Neural crest cell (in vitro differentiated cells): Measurements from ENCODE around the gene DPM2. TPM values are rescaled to one million over a fixed set of nuclear protein-coding genes. Genes with fewer than 3 reads are reported as not detected.

Source experiments
- DNase-seq: peaks from one replicate; pipeline ENCODE4 v3.0.0; 2021; ENCODE audit warnings: low read depth, mixed read lengths, low spot score
- H3K27ac Mint-ChIP-seq: one replicate; pipeline ENCODE4 v1.8.0; 2021; ENCODE audit warnings: mild to moderate bottlenecking, mixed read lengths; ENCODE audit not compliant: unreplicated experiment
- H3K27me3 Mint-ChIP-seq: 2 replicates; pipeline ENCODE4 v1.8.0; 2021; ENCODE audit warnings: low read depth, mild to moderate bottlenecking, mixed read lengths
- H3K36me3 Mint-ChIP-seq: 2 replicates; pipeline ENCODE4 v1.8.0; 2021; ENCODE audit warnings: low read depth, mild to moderate bottlenecking, mixed read lengths
- H3K4me1 Mint-ChIP-seq: 2 replicates; pipeline ENCODE4 v1.8.0; 2021; ENCODE audit warnings: mixed read lengths
- H3K4me3 Mint-ChIP-seq: one replicate; pipeline ENCODE4 v1.8.0; 2021; ENCODE audit warnings: mild to moderate bottlenecking, mixed read lengths
- H3K9me3 Mint-ChIP-seq: 2 replicates; pipeline ENCODE4 v1.8.0; 2021; ENCODE audit warnings: mixed read lengths
- CTCF ChIP-seq: fragments of 200-600 bp; sonication (generic); conservative IDR thresholded peaks from 2 replicates; pipeline ENCODE4 v1.5.0; 2021; ENCODE audit warnings: antibody characterized with exemption, mild to moderate bottlenecking
- total RNA-seq: library from RNA; stranded (reverse); gene quantifications from 2 replicates; pipeline ENCODE4 v1.2.1, GENCODE V29; 2021

The DPM2 gene
- total RNA-seq, 1 donor from 2014 or later, result 52.2 TPM

- Mint-ChIP-seq H3K9me3 (no peaks in the 10 kb centered on the region), H3K4me1 (peaks cover 8% of the 10 kb centered on the region), H3K36me3 (no peaks in the 10 kb centered on the region), H3K27ac (no peak overlapping the region), H3K27me3 (peaks cover 64% of the 10 kb centered on the region), H3K4me3 (peak overlapping the region; percentile 61)
- no peak for TF ChIP-seq CTCF
- DNase-seq, result no peak
Measured at GRCh38 chr9:127923046-127923445, 14.6 kb downstream of the DPM2 start.

- peaks cover 8% of the 10 kb centered on the region for H3K4me1 Mint-ChIP-seq
- H3K4me3 Mint-ChIP-seq, result peak overlapping the region; percentile 31
- H3K9me3 Mint-ChIP-seq, result no peaks in the 10 kb centered on the region
- no peaks in the 10 kb centered on the region for H3K36me3 Mint-ChIP-seq
- no peak overlapping the region for H3K27ac Mint-ChIP-seq
- peak; percentile 83 for DNase-seq
- TF ChIP-seq CTCF, result peak; percentile 97
- peaks cover 51% of the 10 kb centered on the region for H3K27me3 Mint-ChIP-seq
Measured at GRCh38 chr9:127921557-127922120, 16.0 kb downstream of the DPM2 start.

- TF ChIP-seq CTCF, result no peak
- peak overlapping the region; percentile 34 for H3K4me3 Mint-ChIP-seq
- DNase-seq, result no peak
- H3K4me1 Mint-ChIP-seq, result peaks cover 8% of the 10 kb centered on the region
- no peaks in the 10 kb centered on the region for H3K36me3 Mint-ChIP-seq
- peaks cover 43% of the 10 kb centered on the region for H3K27me3 Mint-ChIP-seq
- H3K9me3 Mint-ChIP-seq, result no peaks in the 10 kb centered on the region
- no peak overlapping the region for H3K27ac Mint-ChIP-seq
Measured at GRCh38 chr9:127920794-127921193, 16.9 kb downstream of the DPM2 start.

- Mint-ChIP-seq H3K4me3 (peak overlapping the region; percentile 36), H3K4me1 (peaks cover 8% of the 10 kb centered on the region), H3K9me3 (no peaks in the 10 kb centered on the region), H3K27ac (no peak overlapping the region), H3K27me3 (peaks cover 29% of the 10 kb centered on the region), H3K36me3 (no peaks in the 10 kb centered on the region)
- no peak for TF ChIP-seq CTCF
- no peak for DNase-seq
Measured at GRCh38 chr9:127919253-127919815, 18.3 kb downstream of the DPM2 start.

- Mint-ChIP-seq H3K4me1 (peaks cover 8% of the 10 kb centered on the region), H3K27me3 (peaks cover 20% of the 10 kb centered on the region), H3K9me3 (no peaks in the 10 kb centered on the region), H3K4me3 (peak overlapping the region; percentile 11), H3K36me3 (no peaks in the 10 kb centered on the region), H3K27ac (peak overlapping the region; percentile 22)
- TF ChIP-seq CTCF, result no peak
- no peak for DNase-seq
Measured at GRCh38 chr9:127918183-127919107, 19.2 kb downstream of the DPM2 start.
